Suppressor macrophage treated with lipopolysaccharide for 4 hours (primary cell): ENCODE data around the gene PIEZO1.

Experiments
- DNase-seq: peaks from one replicate; pipeline ENCODE4 v3.0.0-alpha.2; 2020

PIEZO1 gene

GRCh38 chr16:88714420-88715302 is 70.4 kb downstream of the PIEZO1 start:
- DNase-seq: no peak

DNA sequence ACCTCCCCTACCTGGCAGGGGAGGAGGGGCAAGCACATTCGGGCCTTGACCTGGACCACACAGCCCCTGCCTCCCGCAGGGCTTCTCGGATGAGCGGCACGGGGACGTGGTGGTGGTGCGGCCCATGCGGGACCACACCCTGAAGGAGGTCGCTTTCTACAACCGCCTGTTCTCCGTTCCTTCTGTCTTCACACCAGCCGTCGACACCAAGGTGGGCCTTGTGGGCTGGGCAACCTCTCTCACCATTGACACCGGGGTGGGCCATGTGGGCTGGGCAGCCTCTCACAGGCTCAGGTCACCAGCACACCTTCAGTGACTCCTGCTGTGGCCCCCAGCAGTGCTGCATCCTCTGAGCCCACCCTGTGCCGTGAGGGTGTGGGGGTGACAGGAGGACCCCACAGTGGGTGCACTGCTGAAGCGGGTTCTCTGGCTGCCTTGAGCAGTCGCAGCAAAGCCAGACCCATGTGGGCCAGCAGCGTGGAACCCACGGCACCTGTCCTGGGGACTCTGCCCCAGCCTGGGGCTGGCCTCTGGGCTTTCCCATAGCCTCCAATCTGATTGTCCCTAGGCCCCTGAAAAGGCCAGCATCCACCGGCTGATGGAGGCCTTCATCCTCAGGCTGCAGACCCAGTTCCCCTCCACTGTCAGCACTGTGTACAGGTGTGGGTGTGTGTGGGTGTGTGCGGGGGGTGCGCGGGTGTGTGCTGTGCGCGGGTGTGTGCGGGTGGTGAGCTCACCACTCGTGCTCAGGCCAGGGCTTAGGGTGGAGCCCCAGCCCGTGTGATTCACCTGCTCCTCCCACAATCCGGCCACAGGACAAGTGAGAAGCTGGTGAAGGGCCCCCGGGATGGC is 71.2 kb downstream of the PIEZO1 start:
- DNase-seq: no peak

DNA sequence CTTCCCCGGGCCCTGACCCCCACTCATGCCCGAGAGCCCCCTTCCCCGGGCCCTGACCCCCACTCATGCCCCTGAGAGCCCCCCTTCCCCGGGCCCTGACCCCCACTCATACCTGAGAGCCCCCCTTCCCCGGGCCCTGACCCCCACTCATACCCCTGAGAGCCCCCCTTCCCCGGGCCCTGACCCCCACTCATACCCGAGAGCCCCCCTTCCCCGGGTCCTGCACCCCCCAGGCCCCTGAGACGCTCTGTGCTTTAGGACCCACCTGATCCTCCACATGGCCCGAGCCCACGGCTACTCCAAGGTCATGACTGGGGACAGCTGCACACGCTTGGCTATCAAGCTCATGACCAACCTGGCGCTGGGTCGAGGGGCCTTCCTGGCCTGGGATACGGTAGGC is 72.0 kb downstream of the PIEZO1 start:
- DNase-seq: no peak

DNA sequence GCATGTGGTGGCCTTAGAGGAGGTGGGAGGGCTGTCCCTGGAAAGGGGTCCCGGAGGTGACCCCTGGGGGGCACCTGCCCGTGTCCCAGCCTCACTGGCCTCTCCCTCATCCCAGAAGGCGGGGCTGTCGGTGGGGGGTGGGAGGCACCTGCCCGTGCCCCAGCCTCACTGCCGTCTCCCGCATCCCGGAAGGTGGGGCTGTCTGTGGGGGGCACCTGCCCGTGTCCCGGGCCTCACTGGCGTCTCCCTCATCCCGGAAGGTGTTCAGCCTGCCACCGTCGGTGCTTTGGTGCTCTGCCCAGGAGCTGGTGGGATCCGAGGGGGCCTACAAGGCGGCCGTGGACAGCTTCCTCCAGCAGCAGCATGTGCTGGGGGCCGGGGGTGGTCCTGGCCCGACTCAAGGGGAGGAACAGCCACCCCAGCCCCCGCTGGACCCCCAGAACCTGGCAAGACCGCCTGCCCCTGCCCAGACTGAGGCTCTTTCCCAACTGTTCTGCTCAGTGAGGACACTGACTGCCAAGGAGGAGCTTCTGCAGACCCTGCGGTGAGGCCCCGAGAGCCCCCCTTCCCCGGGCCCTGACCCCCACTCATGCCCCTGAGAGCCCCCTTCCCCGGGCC is 72.5 kb downstream of the PIEZO1 start:
- no peak for DNase-seq

DNA sequence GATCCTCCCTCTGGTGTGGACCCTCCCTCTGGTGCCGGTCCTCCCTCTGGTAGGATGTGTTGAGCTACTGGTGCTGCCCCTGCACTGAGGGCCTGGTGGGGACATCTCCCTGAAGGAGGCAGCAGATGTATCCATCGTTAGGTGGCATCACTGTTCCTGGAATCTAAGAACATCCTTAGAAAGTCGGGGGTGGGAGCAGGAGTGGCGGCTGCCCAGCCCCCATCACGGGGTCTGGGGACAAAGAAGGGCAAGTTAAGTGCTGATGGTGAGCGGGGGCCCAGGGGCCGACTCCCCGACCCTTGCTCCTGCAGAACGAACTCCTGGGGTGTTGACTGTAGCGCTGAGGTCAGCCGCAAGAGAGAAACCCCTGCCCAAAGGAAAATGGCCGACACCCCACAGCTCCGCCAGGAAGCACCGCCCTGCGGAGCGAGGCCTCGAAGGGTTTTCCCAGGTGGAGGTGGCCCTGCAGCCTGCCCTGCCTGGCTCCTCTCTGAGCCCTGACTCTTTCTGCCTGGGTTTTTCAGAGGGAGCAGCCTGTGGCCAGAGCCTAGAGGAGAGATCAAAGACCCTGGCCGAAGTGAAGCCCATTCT is 73.2 kb downstream of the PIEZO1 start:
- DNase-seq: no peak

- DNase-seq: no peak
These were observed 74.5 kb downstream of the PIEZO1 start for GRCh38 chr16:88710556-88710955.

DNA sequence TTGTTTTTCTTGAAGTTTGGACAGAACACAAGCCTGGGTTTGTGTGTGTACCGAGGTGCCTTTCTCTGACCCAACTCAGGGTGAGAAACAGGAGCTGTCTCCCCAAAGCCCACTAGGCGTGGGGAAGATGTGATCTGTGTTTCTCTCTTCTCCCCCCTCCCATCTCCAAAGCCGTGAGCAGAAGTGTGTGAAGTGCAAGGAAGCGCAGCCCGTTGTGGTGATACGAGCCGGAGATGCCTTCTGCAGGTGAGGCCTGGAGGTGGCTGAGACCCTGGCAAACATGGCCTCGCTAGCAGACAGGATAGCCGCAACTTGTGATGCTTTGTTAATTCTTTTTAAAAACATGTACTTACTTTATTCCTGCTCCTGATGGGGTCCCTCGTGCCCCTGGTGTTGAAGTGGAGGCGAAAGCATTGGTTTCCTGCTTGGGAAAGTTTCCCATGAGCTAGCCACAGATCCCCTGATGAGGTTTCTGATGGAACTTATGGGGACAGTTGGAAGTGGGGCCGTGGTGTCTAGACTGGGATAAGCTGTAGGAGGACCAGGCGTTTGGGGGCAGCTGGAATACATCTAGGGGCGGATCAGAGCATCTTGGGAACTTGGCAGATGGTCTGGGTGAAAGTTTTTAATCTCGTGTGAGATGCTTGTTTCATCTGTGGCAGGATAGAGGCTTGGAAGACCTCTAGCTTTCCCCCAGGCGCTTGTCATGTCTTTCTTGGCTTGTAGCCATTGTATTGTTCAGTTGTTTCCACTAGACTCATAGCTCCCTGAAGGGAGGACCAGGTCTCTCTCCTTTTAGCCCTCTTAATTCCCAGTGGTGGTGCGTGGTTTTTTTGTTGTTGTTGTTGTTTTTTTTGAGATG is 77.8 kb downstream of the PIEZO1 start:
- no peak for DNase-seq

DNA sequence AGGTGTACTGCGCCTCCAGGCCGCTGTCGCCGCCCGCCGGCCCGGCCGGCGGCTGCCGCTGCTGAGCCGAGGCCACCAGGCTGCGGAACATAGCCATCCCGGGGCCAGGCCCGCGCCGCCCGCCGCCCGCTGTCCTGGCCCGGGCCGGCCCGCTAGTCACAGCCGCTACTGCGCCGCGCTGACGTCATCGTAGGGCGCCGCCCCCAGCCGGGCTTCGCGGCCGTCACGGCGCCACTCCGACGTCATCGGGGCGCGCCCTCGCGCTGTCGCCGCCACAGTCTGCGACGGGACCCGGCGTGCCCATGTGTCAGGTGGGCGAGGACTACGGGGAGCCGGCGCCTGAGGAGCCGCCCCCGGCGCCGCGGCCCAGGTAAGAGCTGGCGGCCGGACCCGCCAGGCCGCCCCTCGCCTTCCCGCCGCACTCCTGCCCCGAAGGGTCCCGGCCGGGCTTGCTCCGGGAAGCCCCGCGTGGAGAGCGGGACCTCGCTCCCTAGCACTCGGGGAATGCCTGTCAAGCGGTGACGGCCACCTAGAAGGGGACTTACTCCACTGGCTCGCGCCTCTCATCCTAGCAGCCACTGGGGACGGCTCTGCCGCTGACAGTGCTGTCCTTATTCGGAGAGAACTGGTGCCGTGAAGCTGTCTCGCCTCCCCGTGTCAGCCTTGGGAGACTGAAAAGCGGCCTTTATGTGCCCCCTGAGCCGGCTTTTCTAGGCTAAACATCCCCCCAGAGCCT is 78.6 kb downstream of the PIEZO1 start, which contains the start of the genes CTU2 and RNF166:
Gene CTU2, plus strand, starts transcription at position 275 of the 736 bp plus-strand sequence. Its CDS starts 28 bp downstream, at position 303.
Gene RNF166, minus strand, starts transcription at position 180 of the 736 bp plus-strand sequence. Its CDS starts 83 bp downstream, at position 97.
- peak; percentile 96 for DNase-seq

DNA sequence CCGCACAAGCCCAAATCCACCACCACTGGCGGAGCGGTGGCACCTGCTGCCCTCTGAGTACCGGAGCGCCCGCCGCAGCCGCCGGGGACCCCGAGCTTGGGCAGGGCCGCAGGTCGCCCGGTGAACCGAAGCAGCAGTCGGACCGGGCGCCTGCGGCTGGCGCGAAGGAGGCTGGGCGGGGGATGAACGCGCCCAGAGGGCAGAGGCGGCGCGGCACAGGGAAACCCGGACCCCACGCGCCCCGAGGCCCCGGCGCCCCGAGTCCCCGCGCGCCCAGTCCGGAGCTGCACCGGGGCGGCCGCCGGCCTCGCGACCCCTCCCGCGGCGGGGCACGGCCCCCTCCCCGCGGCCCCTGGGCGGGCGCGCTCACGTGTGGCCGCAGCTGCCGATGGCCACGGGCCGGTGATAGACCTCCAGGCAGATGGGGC is 79.2 kb downstream of the PIEZO1 start:
- no peak for DNase-seq

GRCh38 chr16:88705076-88705684 is 79.8 kb downstream of the PIEZO1 start:
- peak; percentile 80 for DNase-seq

GRCh38 chr16:88703486-88704309 is 81.3 kb downstream of the PIEZO1 start:
- DNase-seq: peak; percentile 60

DNA sequence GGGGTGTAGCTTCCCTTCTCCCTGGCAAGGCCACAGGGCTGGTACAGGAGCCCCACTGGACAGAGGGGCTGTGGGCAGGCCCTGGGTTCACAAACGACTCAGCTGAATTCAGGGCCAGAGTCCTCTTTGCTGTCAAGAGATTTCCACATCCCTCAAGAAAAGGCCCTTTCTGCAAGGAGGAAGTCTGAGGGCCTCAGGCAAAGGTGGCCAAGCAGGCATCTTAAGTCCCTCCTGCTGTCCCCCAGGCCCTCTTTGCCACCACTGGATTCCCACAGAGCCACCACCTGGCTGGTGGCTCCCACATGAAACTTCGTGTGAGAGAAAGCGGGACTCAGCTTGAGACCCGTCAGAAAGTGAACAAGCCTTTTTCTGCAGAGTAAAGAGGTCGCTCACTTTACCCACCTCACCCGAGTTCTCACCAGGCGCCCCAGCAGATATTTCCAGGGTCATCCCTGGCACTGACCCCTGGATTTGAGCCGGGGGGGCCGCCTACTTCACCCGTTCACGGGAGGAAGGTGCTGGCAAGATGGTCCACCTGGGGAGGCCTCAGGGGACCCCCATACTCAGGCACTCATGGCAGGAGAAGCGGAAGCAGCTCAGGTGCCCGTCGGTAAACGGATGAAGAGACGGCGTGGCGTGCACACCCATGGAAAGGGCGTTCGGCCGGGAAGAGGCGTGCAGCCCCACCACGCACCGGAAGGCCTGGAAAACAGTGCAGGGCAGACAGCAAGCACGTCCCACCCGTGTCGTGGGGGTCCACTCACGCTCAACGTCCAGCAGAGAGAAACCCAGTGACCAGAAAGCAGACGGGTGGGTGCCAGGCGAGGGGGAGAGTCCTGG is 82.4 kb downstream of the PIEZO1 start:
- peak; percentile 48 for DNase-seq

DNA sequence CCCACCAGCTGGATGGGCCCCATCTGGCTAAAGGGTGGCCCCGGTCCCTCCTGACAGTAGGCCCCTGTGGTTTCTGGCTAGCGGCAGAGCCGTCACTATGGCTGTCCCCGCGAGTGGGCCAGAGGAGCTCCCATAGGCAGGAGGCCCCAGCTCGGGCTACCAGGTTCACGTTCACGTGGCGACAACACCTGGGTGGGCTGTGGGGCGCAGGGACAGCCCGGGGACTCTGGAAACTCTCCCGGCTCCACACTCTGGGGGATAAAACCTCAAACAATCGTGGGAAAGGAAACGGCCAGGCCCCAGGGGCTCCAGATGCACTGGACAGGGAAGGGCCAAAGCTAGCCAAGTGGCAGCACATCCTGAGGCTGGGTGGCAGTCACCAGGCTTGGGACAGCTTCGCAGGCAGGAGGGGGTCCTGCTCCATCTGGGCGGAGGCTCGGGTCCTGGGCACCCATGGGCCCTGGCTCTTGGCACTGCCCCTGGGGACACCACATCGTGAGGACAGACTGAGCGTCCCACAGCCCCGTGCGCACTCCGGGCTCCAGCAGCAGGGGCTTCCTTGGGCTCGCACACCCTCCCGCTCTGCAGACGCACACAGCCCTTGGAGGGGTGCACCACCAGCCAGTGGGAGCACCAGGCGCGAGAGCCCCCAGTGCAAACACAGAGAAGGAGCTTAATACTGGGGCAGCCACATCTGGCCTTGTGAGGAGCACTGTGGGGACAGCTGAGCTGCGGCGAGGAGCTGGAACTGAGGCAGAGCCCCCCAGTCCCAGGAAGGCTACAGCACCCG is 83.2 kb downstream of the PIEZO1 start:
- no peak for DNase-seq

DNA sequence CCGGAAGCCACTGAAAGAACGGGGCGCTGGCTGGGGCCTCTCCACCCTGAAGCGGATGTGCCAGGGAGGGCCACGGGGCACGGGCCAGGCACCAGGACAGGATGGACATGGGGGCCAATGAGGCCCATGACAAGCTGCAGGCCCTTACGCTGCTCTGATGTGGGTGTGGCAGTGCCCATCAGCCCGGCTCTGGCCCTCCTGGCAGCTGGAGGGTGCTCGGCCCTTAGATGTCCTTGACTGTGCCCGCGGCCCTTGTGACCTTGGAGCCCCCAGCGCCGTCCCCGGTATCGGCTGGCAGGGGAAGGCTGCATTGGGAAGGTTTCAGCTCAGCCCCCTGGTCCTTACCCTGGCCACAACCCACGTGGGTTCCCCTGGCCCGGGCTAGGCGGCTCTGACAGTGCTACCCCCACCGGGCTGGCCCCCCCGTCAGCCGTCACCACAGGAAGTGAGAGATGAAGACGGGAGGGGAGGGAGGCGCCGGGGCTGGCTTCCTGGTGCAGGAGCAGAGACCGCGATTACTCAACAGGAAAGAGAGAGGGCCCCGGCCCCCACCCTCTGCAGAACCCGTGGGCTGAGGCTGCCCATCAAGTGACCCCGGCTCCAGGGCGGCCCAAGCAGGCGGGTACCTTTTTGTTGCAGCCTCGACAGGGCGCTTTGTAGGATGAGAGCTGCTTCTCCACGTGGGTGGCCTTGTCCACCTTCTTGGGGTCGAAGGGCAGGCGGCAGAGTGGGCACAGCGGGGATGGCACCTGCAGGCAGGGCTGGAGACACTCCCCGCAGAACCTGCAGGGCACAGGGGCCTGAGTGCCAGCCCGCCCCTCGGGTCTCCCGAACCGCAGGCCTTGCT is 84.2 kb downstream of the PIEZO1 start:
- DNase-seq: peak; percentile 96

- no peak for DNase-seq
These were observed 84.7 kb downstream of the PIEZO1 start for GRCh38 chr16:88700322-88700635.

GRCh38 chr16:88699180-88699579 is 85.8 kb downstream of the PIEZO1 start:
- DNase-seq: no peak

DNA sequence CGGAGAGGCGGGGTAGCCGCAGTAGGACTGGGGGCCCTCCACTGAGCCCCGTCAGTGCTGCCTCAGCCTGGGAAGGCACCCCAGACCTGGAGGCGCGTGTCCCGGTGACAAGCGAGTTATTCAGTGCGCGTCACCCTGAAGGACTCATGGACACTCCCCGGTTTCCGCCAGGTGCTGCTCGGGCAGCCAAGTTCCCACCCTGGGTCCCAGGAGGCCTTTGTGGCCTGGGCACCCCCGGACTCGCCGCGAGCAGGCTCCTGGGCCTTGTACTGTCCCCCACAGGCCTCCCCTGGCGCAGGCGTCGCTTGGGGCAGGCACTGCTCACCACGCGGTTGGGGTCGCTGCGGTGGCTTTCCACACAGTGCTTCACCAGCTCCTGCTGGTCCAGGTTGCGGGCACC is 86.4 kb downstream of the PIEZO1 start:
- no peak for DNase-seq
